Activated CD4-positive, alpha-beta T cell treated with anti-CD3 and anti-CD28 coated beads, Interleukin-2, Interleukin-6, amounts not matched to agents 100 ng/mL and 50 ng/mL, durations not matched to agents 16 hours and 8 hours (primary cell): ENCODE measurements around the gene EXOC3.

Experiments
- DNase-seq: peaks from one replicate; pipeline ENCODE4 v3.0.0-alpha.2; 2020

The EXOC3 gene

DNA sequence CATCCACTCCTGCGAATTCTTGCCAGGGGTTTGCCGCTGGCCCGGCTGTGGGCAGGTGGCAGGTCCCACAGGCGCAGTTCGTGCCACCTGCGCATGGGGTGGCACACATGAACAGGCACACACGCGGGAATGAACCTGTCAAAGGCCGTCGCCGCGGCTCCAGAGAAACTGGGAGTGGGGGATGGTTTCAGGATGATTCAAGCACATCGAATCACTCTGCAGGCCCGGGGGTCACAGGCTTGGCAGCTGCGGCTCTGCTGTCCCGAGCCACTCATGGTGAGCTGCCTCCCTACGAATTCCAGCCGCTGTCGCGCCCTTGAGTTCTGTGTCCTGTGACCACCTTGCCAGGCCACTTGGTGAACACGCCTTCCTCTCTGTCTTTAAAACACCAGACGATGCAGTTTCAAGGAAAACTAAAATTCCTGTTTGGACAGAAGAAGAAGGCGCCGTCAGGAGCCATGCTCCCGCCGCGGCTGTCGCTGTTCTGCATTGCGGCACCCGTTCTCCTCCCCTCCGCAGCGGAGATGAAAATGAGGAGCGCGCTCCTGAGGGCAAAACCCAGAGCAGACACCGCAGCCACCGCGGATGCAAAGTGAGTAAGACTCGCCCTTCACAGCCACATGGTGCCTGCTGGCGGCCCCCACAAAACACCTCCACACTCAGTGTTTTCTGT is 15.4 kb upstream of the EXOC3 start:
- no peak for DNase-seq

DNA sequence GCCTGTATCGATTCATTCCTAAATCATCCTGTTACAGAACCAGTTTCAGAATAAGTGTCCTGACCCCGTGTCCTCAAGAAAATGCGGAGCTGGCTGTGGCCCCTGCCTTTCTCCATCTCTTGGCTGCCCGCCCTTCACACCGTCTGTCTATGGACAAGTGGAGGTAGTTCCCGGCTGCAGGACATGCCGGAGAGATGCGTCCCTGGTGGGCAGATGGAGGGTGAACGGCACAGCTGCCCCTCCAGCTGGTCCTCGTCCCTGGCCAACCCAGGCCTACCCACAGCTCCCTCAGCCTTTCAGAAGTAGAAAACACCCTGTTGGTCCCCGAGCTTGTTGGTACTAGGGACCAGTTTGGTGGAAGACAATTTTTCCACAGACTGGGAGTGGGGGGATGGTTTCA is 14.8 kb upstream of the EXOC3 start:
- no peak for DNase-seq

DNA sequence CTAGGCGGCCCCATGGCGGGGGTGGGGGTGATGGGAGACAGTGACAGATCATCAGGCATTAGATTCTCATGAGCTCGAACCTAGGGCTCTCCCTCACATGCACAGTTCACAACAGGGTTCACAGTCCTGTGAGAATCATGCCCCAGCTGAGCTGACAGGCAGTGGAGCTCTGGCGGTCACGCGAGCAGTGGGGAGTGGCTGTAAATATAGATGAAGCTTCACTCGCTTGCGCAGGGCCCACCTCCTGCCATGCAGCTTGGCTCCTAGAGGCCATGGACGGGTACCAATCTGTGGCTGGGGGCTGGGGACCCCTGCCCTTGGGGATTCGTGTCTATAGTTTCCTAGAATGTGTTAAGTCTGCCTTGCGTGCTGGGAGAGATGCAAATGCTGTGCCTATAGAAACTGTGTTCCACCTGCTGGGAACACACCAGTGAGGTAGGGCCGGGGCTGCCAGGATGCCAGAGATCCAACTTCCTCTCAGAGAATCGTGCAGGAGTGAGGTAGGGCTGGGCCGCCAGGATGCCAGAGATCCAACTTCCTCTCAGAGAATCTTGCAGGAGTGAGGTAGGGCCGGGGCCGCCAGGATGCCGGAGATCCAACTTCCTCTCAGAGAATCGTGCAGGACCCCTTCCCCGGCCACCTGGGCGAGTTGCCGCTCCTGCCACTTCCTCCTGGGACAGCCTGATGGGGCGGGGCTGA is 14.1 kb upstream of the EXOC3 start:
- no peak for DNase-seq

DNA sequence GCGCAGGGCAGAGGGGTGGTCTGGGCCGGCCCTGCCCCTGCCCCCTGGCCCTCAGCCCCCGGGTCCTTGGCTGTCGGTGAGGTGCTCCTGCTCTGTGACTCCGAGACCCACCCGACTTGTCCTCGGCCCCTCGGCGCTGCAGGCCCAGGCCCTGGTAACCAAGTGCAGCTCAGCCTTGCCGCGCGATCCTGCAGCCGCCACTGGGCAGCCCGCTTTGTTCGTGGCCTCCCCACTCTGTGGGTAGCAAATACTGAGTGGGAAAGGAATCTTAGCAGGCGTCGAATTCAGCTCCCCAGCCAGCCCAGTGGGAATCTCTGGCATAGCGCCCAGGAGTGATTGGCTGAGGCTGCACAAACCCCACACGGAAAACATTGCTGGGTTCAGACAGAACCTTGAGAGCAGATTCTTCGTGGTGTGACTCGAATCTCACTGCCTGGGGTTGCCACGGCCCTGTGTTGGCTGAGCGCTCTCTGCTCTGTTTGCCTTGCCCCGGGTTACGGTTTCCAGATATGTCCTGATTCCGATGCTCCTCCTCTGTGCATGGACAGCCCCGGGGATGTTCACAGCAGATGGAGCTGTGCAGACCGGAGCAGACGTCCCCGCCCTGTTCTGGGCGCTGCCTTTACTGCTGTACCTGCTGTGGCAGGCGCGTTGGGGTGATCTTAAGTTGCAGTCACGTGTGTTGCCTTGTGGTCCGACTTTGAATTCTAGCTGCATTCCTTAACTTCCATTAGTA is 13.4 kb upstream of the EXOC3 start:
- no peak for DNase-seq

DNA sequence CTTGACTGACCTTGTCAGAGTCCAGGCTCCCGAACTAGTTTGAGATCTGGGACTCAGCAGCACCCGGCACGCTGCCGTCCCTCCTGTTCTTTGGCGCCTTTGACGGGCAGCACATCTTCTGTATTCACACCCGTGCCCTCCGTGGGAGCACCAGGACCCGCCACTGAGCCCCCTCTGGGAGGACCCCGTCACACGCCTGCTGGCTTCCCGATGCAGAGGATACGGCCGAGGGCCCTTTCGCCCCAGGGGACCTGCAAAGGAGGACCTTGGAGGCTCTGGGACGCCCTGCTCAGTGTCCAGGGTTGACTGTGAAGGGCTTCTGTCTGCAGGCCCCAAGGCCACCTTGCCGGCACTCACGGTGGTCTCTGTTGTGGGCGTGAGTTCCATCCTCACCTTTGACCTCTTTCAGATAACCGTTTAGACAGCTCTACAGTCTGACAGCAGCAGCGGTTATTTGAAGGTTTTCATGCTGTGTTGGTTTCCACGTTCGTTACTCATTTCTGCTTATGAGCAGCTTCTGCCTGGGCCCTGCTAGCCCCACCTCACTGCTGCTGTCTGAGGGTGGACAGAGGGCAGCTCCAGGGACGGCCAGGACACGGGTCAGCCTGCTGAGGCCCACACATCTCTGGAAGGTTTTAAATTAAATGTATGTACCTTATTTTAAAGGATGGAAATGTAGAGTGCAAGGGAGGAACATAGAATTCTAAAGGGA is 12.6 kb upstream of the EXOC3 start:
- no peak for DNase-seq

DNA sequence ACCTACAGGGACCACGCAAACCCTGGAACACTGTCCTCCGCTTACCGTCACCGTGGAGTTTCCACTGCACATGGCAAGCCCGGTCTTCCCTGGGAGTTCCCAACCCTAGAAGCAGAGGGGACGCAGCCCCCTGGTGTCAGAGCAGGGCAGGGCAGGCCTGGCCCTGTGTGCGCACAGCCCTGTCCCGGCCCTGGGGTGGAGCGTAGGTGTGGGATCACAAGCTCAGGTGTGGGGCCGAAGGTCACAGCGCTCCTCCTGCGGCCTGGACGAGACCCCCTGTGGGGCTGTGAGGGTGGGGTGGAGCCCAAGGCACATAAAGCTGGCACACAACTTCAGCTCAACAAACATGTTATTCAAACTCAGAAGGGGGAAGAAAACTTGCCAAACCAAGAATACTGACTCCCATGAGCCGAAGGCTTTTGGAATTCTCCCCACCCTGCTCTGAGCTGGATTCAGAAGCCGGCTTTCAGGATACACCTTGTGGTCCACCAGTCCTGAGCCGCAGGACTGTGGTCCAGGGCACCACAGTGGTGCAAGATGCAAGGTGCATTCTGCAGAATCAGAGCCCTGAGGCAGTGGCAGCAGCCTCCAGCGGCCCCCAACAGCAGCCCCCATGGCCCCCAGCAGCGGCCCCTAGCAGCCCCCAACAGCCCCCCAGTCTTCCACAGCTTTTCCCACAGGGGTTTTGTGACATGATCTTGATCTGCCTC is 11.8 kb upstream of the EXOC3 start:
- DNase-seq = peak; percentile 49

DNA sequence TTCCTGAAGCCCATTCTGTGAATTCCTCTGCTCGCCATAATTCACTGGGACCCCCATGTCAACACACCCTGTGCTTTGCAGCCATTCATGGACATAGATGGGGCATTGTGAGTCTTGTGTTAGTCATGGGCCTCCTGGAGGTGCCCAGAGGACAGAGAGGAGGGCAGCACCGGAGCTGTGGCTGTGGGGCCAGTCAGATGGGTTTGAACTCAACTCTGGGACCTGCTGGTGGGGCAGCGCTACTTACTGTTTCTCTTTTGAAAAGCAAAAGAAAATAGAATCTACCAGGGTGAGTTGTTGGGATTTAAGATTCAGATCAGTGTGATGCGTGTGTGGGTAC is 11.3 kb upstream of the EXOC3 start:
- no peak for DNase-seq

DNA sequence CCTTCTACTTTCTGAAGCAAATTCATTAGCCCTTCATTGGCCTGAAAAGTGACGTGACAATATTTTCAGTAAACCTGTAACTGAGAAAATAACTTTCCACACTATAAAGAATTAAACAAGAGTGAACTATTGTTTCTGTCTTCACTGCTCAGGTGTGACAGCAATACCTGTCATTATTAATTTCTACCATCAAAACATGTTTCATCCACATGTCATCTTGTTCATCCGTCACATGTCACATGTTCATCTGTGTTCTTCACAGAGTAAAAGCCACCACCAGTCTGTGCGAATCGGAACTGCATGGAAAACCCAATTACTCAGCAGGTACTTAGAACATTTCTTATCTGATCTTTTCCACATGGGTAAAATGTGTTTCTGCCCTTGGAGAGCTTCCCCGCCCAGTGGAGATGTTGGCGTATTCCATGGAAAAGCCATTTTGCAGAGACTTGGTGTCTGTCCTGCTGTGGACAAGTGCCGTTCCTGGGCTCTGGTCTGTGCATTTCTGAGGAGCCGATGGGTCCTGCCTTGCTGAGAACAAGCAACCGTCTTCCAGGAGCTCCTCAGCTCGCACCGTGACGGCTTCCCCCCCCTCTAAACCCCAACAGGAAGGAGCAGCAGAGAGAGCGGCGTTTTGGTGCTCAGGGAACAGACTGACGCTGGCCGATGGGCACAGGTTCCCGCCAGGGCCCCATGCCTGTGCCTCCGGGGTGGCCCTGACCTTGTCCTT is 10.6 kb upstream of the EXOC3 start:
- no peak for DNase-seq

DNA sequence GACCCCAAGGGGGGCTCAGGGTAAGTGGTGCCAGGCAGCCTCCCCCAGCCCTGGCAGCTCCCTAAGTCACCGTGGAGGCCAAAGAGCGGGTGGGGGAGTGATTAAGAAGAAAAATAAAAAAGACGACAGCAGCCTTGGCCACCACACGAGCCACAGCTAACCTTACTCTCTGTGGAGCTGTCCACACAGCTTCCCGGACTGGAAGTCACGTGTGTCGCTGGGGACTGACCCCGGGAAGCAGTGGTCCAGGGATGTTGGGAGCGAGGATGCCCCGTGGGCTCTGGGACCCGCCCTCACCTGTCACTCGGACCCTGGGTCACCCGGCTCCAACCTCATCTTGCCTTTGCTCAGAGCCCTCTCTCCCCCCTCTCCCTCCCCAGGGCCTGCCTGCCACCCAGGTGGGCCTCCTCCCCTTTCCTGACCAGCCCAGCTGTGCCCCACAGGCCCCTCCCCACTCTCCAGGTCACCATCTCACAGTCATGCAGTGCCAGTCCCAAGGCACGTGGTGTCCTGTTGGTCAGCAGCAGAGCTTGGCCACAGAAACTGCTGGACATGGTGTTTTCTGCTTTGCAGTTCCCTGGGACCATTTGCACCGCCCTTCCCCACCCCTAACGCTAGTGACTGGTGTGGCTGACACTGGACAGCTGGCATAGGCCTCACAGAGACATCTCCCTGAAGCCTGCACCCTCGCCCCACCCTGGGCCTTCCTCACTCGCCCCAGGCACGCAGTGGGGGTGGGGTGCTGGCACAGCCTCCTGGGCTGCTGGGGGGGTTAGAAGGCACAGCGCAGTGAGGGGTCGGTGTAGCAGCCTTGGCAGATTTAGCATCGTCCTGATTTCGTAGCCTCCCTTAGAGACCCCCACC is 9.8 kb upstream of the EXOC3 start:
- DNase-seq = no peak

DNA sequence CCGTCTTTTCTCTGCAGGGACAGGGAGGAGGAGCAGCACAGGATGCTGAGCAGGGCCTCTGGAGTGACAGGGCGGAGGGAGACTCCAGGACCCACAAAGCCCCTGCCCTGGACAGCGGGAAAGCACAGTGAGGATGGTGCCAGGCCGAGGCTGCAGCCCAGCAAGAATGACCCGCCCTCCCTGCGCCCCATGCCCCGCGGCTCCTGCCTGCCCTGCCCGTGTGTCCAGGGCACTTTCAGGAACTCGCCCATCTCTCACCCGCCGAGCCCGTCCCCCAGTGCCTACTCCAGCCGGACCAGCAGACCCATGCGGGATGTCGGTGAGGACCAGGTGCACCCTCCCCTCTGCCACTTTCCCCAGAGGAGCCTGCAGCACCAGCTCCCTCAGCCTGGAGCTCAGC is 9.1 kb upstream of the EXOC3 start:
- no peak for DNase-seq

DNA sequence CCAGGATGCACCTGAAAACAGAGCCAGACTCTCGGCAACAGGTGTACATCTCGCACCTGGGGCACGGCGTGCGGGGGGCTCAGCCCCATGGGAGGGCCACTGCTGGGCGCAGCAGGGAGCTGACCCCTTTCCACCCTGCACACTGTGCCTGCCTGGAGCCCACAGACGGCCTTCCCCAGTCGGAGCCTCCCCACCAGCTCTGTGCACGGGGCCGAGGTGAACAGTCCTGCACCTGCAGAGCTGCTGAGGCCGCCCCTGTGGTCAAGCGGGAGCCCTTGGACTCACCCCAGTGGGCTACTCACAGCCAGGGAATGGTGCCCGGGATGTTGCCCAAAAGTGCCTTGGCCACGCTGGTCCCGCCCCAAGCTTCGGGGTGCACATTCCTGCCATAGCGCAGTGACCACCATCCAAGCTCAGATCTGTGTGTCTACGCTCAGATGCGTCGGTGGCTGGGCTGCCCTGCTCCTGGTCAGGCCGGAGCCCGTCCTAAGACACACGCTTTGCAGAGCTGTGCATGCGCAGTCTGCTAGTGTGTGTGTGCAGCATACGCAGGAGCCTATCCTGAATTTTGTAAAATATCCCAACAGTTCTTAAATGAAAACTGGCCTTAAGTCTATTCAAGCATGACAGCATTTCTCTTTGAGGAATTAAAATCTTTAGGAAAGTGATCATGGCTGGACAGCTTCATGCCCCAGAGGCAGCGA is 8.4 kb upstream of the EXOC3 start:
- no peak for DNase-seq

DNA sequence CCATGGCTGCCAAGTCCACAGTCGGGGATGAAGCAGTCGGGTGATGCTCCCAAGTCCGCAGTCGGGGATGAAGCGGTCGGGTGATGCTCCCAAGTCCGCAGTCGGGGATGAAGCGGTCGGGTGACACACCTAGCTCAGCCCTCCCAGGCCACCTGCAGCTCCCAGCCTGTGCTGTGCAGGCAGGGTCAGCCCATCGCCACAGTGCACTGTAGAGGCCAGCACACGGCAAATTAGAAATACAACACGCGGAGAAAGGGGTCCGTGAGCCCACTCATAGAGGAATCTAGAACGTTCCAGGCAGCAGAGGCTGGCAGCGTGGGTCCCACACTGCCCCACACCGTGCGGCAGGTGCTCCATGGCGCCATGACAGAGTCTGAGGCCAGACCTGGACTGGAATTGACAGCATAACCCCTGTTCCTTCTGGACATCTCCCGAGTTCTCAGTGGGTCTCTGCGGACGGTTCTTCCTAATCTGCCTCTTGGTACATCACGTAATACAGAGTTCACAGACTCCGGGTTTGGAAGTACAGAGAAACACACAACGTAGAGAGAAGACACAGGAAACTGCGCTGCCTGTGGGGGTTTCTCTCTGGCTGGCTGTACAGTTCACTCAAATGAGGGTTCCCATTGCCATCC is 7.7 kb upstream of the EXOC3 start:
- no peak for DNase-seq

DNA sequence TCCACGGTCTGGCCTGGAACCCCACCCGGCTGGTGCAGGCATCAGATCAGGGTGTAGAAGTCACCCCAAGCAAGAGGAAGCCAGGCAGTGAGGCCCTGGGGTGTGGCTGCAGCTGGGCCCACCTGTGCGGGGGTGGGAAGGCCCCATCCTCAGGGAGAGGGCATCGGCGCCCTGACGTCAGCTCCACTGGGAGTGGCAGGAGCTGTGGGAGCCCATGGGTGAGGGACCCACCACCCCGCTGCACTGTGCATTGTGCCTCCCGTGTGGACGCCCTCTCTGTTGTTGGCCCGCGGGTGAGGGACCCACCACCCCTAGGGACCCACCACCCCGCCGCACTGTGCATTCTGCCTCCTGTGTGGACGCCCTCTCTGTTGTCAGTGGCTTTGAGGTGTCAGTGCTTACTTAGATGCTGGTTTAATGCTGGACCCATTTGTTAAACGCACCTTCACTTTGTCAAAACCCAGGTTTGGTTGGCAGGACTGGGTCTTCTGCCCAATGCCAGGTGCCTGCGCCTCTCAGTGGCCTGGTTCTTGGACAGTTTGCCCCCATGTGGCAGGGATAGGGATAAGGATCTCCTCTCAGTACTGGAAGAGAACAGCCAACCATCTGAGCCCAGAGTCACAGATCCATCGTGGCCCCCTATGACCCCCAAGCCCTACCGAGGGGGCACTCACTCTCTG is 6.9 kb upstream of the EXOC3 start:
- no peak for DNase-seq

DNA sequence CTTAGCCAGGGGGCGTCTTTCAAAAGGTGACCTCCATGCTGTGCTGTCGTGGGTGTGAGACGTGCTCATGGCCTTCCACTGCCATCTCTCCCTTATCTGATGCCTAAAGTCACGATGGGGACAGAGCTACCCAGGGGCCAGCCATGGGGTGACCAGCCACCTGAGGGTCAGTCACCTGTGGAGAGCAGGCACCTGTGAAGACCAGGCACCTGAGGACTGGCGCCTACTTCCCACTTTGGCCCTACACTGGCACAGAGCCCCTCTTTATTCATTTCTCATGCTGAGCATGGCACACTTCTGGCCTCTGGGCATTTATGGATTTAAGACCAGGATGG is 6.4 kb upstream of the EXOC3 start:
- DNase-seq = no peak

DNA sequence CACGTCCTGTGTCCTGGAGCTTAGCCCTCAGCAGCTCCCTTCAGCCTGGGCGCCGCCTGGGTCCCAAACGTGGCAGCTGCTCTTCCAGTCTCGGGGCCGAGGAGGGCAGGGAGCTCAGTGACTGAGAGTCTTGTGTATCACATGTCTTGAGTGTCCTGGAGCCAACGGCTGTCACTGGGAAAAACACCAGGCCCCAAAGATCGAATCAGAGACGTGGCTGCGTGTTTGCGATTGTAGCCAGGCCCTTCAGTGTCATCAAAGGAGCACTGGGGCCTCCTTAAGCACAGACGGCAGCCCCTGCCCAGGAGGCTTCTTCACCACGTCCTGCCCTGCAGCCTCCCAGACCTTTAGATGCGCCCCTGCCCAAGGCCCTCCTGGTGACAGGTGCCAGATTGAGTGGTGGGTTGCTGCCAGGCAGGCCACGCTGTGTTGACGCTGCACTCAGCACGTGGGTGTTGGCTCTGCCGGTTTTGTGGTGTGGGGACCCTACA is 5.7 kb upstream of the EXOC3 start:
- DNase-seq = no peak

DNA sequence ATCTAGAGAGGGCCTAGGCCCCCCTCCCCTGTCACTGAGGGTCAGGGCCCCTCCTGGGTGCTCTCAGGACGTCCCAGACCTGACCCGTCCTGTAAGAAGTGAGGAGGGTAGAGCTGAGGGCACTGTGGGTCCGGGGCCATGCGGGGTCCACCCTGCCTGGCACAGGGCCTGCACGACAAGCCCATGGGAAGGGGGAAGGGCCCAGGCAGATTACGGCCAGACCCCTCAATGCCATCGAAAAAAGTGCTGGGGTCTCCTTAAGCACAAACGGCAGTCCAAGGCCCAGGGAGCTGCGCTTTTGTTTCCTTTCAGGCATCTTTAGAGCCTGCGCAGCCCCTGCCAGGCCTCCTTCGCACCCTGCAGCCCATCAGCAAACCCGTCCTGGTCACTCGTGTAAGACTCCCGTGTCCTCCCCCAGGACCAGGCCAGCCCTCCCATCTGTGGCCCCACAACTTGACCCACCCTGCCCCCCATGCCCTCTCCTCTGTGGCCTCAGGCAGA is 4.4 kb upstream of the EXOC3 start:
- no peak for DNase-seq

DNA sequence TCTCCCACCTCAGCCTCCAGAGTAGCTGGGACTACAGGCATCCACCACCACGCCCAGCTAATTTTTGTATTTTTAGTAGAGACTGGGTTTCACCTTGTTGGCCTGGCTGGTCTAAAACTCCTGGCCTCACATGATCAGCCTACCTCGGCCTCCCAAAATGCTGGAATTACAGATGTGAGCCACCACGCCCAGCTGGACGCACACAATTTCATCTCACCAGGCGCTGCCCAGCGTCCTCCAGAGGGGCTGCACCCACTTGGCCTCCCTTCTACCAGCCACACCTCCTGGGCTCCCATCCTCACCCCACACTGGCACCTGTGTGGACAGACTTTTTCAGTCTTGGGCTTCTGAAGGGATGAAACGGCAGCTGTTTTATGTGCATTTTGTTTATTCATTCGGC is 3.8 kb upstream of the EXOC3 start:
- DNase-seq = no peak

DNA sequence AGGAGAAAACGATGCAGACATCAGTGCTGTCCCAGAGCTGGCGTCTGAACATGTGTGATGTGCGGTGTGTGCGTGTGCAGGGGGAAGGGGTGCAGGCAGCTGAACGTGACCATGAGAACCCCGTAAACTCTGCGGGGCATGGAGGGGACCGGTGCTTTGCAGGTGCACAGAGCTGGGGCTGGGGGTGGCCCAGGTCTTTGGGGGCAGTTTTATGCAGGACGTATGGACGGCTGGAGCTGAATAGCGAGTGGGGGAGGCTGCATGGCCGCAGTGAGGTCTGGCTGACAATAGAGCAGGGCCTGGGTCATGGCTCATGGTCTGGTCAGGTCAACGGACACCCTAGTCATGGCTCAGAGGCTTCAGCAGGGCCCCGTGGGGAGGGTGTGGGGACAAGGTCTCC is 3.3 kb upstream of the EXOC3 start:
- no peak for DNase-seq
